A549 (cell line): ENCODE results near the gene IFT80.

Source experiments
- CTCF ChIP-seq: fragments of >200 bp; sonication (Bioruptor Twin); formaldehyde crosslinking; IDR thresholded peaks from 3 replicates; pipeline ENCODE4 v1.5.1; 2016
- KDM1A ChIP-seq: fragments of 200-600 bp; sonication (generic); IDR thresholded peaks from 2 replicates; pipeline ENCODE4 v1.6.1; 2016; ENCODE audit warnings: low read depth, mild to moderate bottlenecking
- KDM5A ChIP-seq: fragments of 200-600 bp; sonication (generic); IDR thresholded peaks from 2 replicates; pipeline ENCODE4 v1.6.1; 2016; ENCODE audit warnings: antibody characterized with exemption, mild to moderate bottlenecking
- SMC3 ChIP-seq: fragments of >200 bp; sonication (Bioruptor Twin); formaldehyde crosslinking; IDR thresholded peaks from 3 replicates; pipeline ENCODE4 v1.6.1; 2018; ENCODE audit warnings: inconsistent platforms

GRCh38 chr3:160224256-160224655 is 174.8 kb downstream of the IFT80 start:
- TF ChIP-seq KDM1A (no peak), KDM5A (no peak), SMC3 (no peak), CTCF (no peak)
